Nephron (organoid): ENCODE data around the gene OR13C8.

Experiments used
- H3K27ac Mint-ChIP-seq, 3 experiments: 2 replicates each; pipeline ENCODE4 v1.8.0; 2020; ENCODE audit warnings: mixed read lengths in 3 of 3, mild to moderate bottlenecking in 2 of 3, moderate library complexity in 1 of 3
- H3K27me3 Mint-ChIP-seq: 2 replicates; pipeline ENCODE4 v1.8.0; 2021; ENCODE audit warnings: low read depth, mild to moderate bottlenecking, moderate library complexity, mixed read lengths
- H3K36me3 Mint-ChIP-seq: 2 replicates; pipeline ENCODE4 v1.8.0; 2020; ENCODE audit warnings: low read depth, mixed read lengths
- H3K4me1 Mint-ChIP-seq: 2 replicates; pipeline ENCODE4 v1.8.0; 2020; ENCODE audit warnings: mixed read lengths
- H3K4me3 Mint-ChIP-seq, 3 experiments: 2 replicates each; pipeline ENCODE4 v1.8.0; 2020; ENCODE audit warnings: mild to moderate bottlenecking in 3 of 3, mixed read lengths in 3 of 3, moderate library complexity in 2 of 3
- H3K9me3 Mint-ChIP-seq: 2 replicates; pipeline ENCODE4 v1.8.0; 2020; ENCODE audit warnings: mixed read lengths
- CTCF ChIP-seq, 3 experiments: fragments of 200-600 bp; sonication (generic); IDR thresholded peaks; one replicate each; pipeline ENCODE4 v1.5.0; 2021; ENCODE audit warnings: antibody characterized with exemption in 3 of 3; ENCODE audit not compliant: unreplicated experiment in 3 of 3

The OR13C8 gene

GRCh38 chr9:104553261-104553660 is 15.7 kb upstream of the OR13C8 start:
- Mint-ChIP-seq H3K9me3 (peaks cover 6% of the 10 kb centered on the region), H3K27ac (no peak overlapping the region), H3K4me1 (no peaks in the 10 kb centered on the region), H3K27me3 (no peaks in the 10 kb centered on the region), H3K36me3 (no peaks in the 10 kb centered on the region), H3K4me3 (no peak overlapping the region)
- TF ChIP-seq CTCF (IDR thresholded peaks at IDR 0.05; ENCODE audit: unreplicated experiment in 3 of 3): no peak

- no peak for TF ChIP-seq CTCF (IDR thresholded peaks at IDR 0.05; ENCODE audit: unreplicated experiment in 3 of 3)
- no peak overlapping the region for H3K27ac Mint-ChIP-seq
- no peaks in the 10 kb centered on the region for H3K27me3 Mint-ChIP-seq
- no peaks in the 10 kb centered on the region for H3K36me3 Mint-ChIP-seq
- H3K4me3 Mint-ChIP-seq: no peak overlapping the region
- no peaks in the 10 kb centered on the region for H3K4me1 Mint-ChIP-seq
- H3K9me3 Mint-ChIP-seq: peaks cover 15% of the 10 kb centered on the region
These were observed 13.4 kb upstream of the OR13C8 start for GRCh38 chr9:104555521-104555920.

GRCh38 chr9:104556830-104557634 is 11.9 kb upstream of the OR13C8 start:
- no peaks in the 10 kb centered on the region for H3K4me1 Mint-ChIP-seq
- no peaks in the 10 kb centered on the region for H3K27me3 Mint-ChIP-seq
- peaks cover 15% of the 10 kb centered on the region for H3K9me3 Mint-ChIP-seq
- H3K27ac Mint-ChIP-seq: no peak overlapping the region
- H3K36me3 Mint-ChIP-seq: no peaks in the 10 kb centered on the region
- no peak overlapping the region for H3K4me3 Mint-ChIP-seq
- TF ChIP-seq CTCF (IDR thresholded peaks at IDR 0.05; ENCODE audit: unreplicated experiment in 3 of 3): no peak

- peaks cover 4% of the 10 kb centered on the region for H3K9me3 Mint-ChIP-seq
- no peaks in the 10 kb centered on the region for H3K27me3 Mint-ChIP-seq
- H3K4me3 Mint-ChIP-seq: no peak overlapping the region
- no peak overlapping the region for H3K27ac Mint-ChIP-seq
- H3K4me1 Mint-ChIP-seq: no peaks in the 10 kb centered on the region
- TF ChIP-seq CTCF (IDR thresholded peaks at IDR 0.05; ENCODE audit: unreplicated experiment in 3 of 3): no peak
- no peaks in the 10 kb centered on the region for H3K36me3 Mint-ChIP-seq
These were observed 4.6 kb upstream of the OR13C8 start for GRCh38 chr9:104564358-104564757.

GRCh38 chr9:104572612-104573011 is 3.6 kb downstream of the OR13C8 start:
- no peak for TF ChIP-seq CTCF (IDR thresholded peaks at IDR 0.05; ENCODE audit: unreplicated experiment in 3 of 3)
- H3K9me3 Mint-ChIP-seq: peaks cover 20% of the 10 kb centered on the region
- no peaks in the 10 kb centered on the region for H3K4me1 Mint-ChIP-seq
- no peak overlapping the region for H3K4me3 Mint-ChIP-seq
- no peaks in the 10 kb centered on the region for H3K27me3 Mint-ChIP-seq
- no peak overlapping the region for H3K27ac Mint-ChIP-seq
- no peaks in the 10 kb centered on the region for H3K36me3 Mint-ChIP-seq

- no peaks in the 10 kb centered on the region for H3K27me3 Mint-ChIP-seq
- no peak overlapping the region for H3K4me3 Mint-ChIP-seq
- H3K9me3 Mint-ChIP-seq: peaks cover 20% of the 10 kb centered on the region
- TF ChIP-seq CTCF (IDR thresholded peaks at IDR 0.05; ENCODE audit: unreplicated experiment in 3 of 3): no peak
- H3K36me3 Mint-ChIP-seq: no peaks in the 10 kb centered on the region
- H3K27ac Mint-ChIP-seq: no peak overlapping the region
- no peaks in the 10 kb centered on the region for H3K4me1 Mint-ChIP-seq
These were observed 6.5 kb downstream of the OR13C8 start for GRCh38 chr9:104575456-104575855.
